MG63 (cell line): ENCODE measurements around the gene BOLA2. TPM values are rescaled to one million over a fixed set of nuclear protein-coding genes. Genes with fewer than 3 reads are reported as not detected.
"Not testable (repeated sequence)": the region's sequence is repeated elsewhere in the genome, so short reads cannot be mapped to it uniquely, and the experiment has no call there.

Experiments
- DNase-seq: peaks from one replicate; pipeline ENCODE4 v3.0.0-alpha.2; 2020
- H3K27me3 ChIP-seq: fragments of 250-450 bp; sonication (Bioruptor Pico); 2 replicates; pipeline ENCODE4 v1.5.1; 2020; ENCODE audit warnings: mild to moderate bottlenecking, moderate library complexity
- H3K36me3 ChIP-seq: fragments of 250-450 bp; sonication (Bioruptor Pico); 2 replicates; pipeline ENCODE4 v1.5.1; 2020; ENCODE audit warnings: mild to moderate bottlenecking, moderate library complexity
- H3K4me3 ChIP-seq: fragments of 250-450 bp; sonication (Bioruptor Pico); 2 replicates; pipeline ENCODE4 v1.5.1; 2020; ENCODE audit warnings: mild to moderate bottlenecking, moderate library complexity
- H3K9me3 ChIP-seq: fragments of 250-450 bp; sonication (Bioruptor Pico); 2 replicates; pipeline ENCODE4 v1.5.1; 2020; ENCODE audit warnings: mild to moderate bottlenecking, moderate library complexity
- total RNA-seq: library from RNA; depleted of rRNA; stranded (reverse); fragments of >200 nt; shearing (Covaris generic); gene quantifications from 2 replicates; pipeline ENCODE4 v1.2.3, GENCODE V29; 2014; ENCODE audit warnings: low replicate concordance; rRNA removed

BOLA2 gene
- 8.3 and 26.8 TPM in 2 replicates for total RNA-seq

- not testable (repeated sequence) for H3K4me3 ChIP-seq, H3K27me3 ChIP-seq, DNase-seq, H3K9me3 ChIP-seq, H3K36me3 ChIP-seq
These were observed at the start of gene BOLA2, which contains the start of gene SLX1B for GRCh38 chr16:29454269-29454668. TSS of gene BOLA2 (minus strand) at chr16:29454351. CDS start at chr16:29454253, 98 bp downstream. TSS of gene SLX1B (plus strand) at chr16:29454533.

- not testable (repeated sequence) for H3K9me3 ChIP-seq, H3K4me3 ChIP-seq, H3K36me3 ChIP-seq, H3K27me3 ChIP-seq
- DNase-seq = peak; percentile 6
These were observed 28.1 kb upstream of the BOLA2 start for GRCh38 chr16:29482276-29482675.

- H3K9me3 ChIP-seq, H3K36me3 ChIP-seq, DNase-seq, H3K27me3 ChIP-seq, H3K4me3 ChIP-seq: not testable (repeated sequence)
These were observed 17.9 kb upstream of the BOLA2 start for GRCh38 chr16:29472065-29472464.

- not testable (repeated sequence) for H3K27me3 ChIP-seq, H3K4me3 ChIP-seq, H3K36me3 ChIP-seq, H3K9me3 ChIP-seq
- DNase-seq = peak; percentile 95
These were observed 15.5 kb upstream of the BOLA2 start for GRCh38 chr16:29469660-29470059.

- DNase-seq, H3K27me3 ChIP-seq, H3K9me3 ChIP-seq, H3K4me3 ChIP-seq, H3K36me3 ChIP-seq: not testable (repeated sequence)
These were observed 13.7 kb upstream of the BOLA2 start for GRCh38 chr16:29467654-29468366.

GRCh38 chr16:29466904-29467303 is 12.8 kb upstream of the BOLA2 start:
- not testable (repeated sequence) for DNase-seq, H3K4me3 ChIP-seq, H3K36me3 ChIP-seq, H3K27me3 ChIP-seq, H3K9me3 ChIP-seq

GRCh38 chr16:29465985-29466824 is 12.1 kb upstream of the BOLA2 start:
- H3K36me3 ChIP-seq, H3K9me3 ChIP-seq, H3K4me3 ChIP-seq, H3K27me3 ChIP-seq, DNase-seq: not testable (repeated sequence)

- not testable (repeated sequence) for DNase-seq
These were observed 6.5 kb upstream of the BOLA2 start for GRCh38 chr16:29460647-29461030.

GRCh38 chr16:29459706-29460646 is 5.8 kb upstream of the BOLA2 start, which contains the start of gene SULT1A4:
TSS of gene SULT1A4 (plus strand) at chr16:29459913. CDS start at chr16:29461386, 1,473 bp downstream.
- H3K4me3 ChIP-seq, H3K27me3 ChIP-seq, H3K9me3 ChIP-seq, DNase-seq, H3K36me3 ChIP-seq: not testable (repeated sequence)

More at GRCh38 chr16:29460647-29461030, 6.5 kb upstream of the BOLA2 start:
- H3K9me3 ChIP-seq, H3K4me3 ChIP-seq, H3K36me3 ChIP-seq, H3K27me3 ChIP-seq: not testable (repeated sequence)

- not testable (repeated sequence) for H3K9me3 ChIP-seq, H3K4me3 ChIP-seq, H3K36me3 ChIP-seq, DNase-seq, H3K27me3 ChIP-seq
These were observed 3.5 kb upstream of the BOLA2 start for GRCh38 chr16:29457660-29458059.

- H3K27me3 ChIP-seq, DNase-seq, H3K9me3 ChIP-seq: not testable (repeated sequence)
These were observed 677 bp upstream of the BOLA2 start for GRCh38 chr16:29454828-29455227.

GRCh38 chr16:29453754-29454153 is 397 bp downstream of the BOLA2 start:
- not testable (repeated sequence) for DNase-seq, H3K36me3 ChIP-seq

More at GRCh38 chr16:29454828-29455227, 677 bp upstream of the BOLA2 start:
- H3K36me3 ChIP-seq, H3K4me3 ChIP-seq: not testable (repeated sequence)

GRCh38 chr16:29425390-29425789 is 28.8 kb downstream of the BOLA2 start:
- H3K27me3 ChIP-seq, DNase-seq, H3K36me3 ChIP-seq, H3K9me3 ChIP-seq, H3K4me3 ChIP-seq: not testable (repeated sequence)

More at GRCh38 chr16:29453754-29454153, 397 bp downstream of the BOLA2 start:
- H3K4me3 ChIP-seq, H3K27me3 ChIP-seq, H3K9me3 ChIP-seq: not testable (repeated sequence)

GRCh38 chr16:29423587-29423986 is 30.6 kb downstream of the BOLA2 start:
- DNase-seq, H3K27me3 ChIP-seq, H3K4me3 ChIP-seq, H3K9me3 ChIP-seq, H3K36me3 ChIP-seq: not testable (repeated sequence)

GRCh38 chr16:29405249-29405648 is 48.9 kb downstream of the BOLA2 start:
- not testable (repeated sequence) for H3K4me3 ChIP-seq, H3K36me3 ChIP-seq, H3K9me3 ChIP-seq, H3K27me3 ChIP-seq
- DNase-seq = peak; percentile 32
